Measurements from ENCODE around the gene PRSS33.

Gene PRSS33

GRCh38 chr16:2825049-2825742 lies 37.8 kb upstream of the PRSS33 start:
- no peaks in the 10 kb centered on the region for H3K4me1 Mint-ChIP-seq
- H3K27ac Mint-ChIP-seq = no peak overlapping the region
- H3K9me3 Mint-ChIP-seq = no peaks in the 10 kb centered on the region
- no peaks in the 10 kb centered on the region for H3K36me3 Mint-ChIP-seq
- H3K4me3 Mint-ChIP-seq = no peak overlapping the region
- no peaks in the 10 kb centered on the region for H3K27me3 Mint-ChIP-seq

- no peak overlapping the region for H3K27ac Mint-ChIP-seq
- H3K36me3 Mint-ChIP-seq = no peaks in the 10 kb centered on the region
- no peak overlapping the region for H3K4me3 Mint-ChIP-seq
- no peaks in the 10 kb centered on the region for H3K9me3 Mint-ChIP-seq
- H3K4me1 Mint-ChIP-seq = no peaks in the 10 kb centered on the region
- no peaks in the 10 kb centered on the region for H3K27me3 Mint-ChIP-seq
These were observed 37.3 kb upstream of the PRSS33 start for GRCh38 chr16:2824626-2825025.

DNA sequence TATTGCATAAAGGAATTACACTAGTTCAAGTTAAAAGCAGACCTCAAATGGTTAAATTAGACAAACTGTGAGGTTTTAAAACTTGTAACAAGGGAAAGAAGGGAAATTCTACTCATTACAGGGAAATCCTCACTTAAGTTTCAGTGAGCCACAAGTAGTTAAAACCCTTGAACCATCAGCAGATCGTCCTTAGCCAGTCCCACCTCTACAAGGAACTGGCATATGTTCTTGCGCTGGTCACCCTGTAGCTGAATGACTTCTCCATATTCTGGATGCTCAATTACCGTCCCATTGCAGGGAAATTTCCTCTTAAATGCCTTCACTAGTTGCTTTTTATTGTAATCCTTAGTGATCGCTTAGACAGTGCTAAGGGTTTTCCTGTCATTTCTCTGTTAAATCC lies 35.1 kb upstream of the PRSS33 start:
- Mint-ChIP-seq H3K4me1 (no peaks in the 10 kb centered on the region), H3K27me3 (no peaks in the 10 kb centered on the region), H3K9me3 (no peaks in the 10 kb centered on the region), H3K36me3 (no peaks in the 10 kb centered on the region), H3K27ac (no peak overlapping the region), H3K4me3 (no peak overlapping the region)

GRCh38 chr16:2822158-2822495 lies 34.8 kb upstream of the PRSS33 start:
- H3K4me1 Mint-ChIP-seq = no peaks in the 10 kb centered on the region
- no peaks in the 10 kb centered on the region for H3K27me3 Mint-ChIP-seq
- H3K4me3 Mint-ChIP-seq = no peak overlapping the region
- H3K27ac Mint-ChIP-seq = no peak overlapping the region
- no peaks in the 10 kb centered on the region for H3K36me3 Mint-ChIP-seq
- H3K9me3 Mint-ChIP-seq = no peaks in the 10 kb centered on the region

DNA sequence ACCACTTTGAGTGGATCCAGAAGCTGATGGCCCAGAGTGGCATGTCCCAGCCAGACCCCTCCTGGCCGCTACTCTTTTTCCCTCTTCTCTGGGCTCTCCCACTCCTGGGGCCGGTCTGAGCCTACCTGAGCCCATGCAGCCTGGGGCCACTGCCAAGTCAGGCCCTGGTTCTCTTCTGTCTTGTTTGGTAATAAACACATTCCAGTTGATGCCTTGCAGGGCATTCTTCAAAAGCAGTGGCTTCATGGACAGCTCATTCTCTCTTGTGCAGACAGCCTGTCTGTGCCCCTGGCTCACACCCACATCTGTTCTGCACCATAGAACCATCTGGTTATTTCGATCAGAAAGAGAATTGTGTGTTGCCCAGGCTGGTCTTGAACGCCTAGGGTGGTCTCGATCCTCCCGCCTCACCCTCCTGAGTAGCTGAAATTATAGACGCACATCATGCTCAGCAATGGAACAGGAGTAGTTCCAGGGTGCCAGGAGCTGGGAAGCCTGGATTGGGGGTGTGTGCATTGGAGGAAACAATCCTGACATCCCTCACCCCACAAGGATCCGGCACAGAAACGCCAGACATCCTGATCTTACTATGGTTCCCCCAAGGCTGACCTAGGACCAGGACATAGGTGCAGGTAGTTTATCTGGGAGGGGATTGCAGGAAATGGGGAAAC lies 34.3 kb upstream of the PRSS33 start:
- H3K9me3 Mint-ChIP-seq = no peaks in the 10 kb centered on the region
- no peaks in the 10 kb centered on the region for H3K27me3 Mint-ChIP-seq
- H3K27ac Mint-ChIP-seq = no peak overlapping the region
- no peaks in the 10 kb centered on the region for H3K4me1 Mint-ChIP-seq
- no peak overlapping the region for H3K4me3 Mint-ChIP-seq
- no peaks in the 10 kb centered on the region for H3K36me3 Mint-ChIP-seq

GRCh38 chr16:2820836-2821486 lies 33.6 kb upstream of the PRSS33 start:
- no peaks in the 10 kb centered on the region for H3K27me3 Mint-ChIP-seq
- H3K36me3 Mint-ChIP-seq = no peaks in the 10 kb centered on the region
- H3K4me1 Mint-ChIP-seq = no peaks in the 10 kb centered on the region
- no peaks in the 10 kb centered on the region for H3K9me3 Mint-ChIP-seq
- no peak overlapping the region for H3K27ac Mint-ChIP-seq
- no peak overlapping the region for H3K4me3 Mint-ChIP-seq

- Mint-ChIP-seq H3K4me3 (no peak overlapping the region), H3K36me3 (no peaks in the 10 kb centered on the region), H3K27me3 (no peaks in the 10 kb centered on the region), H3K4me1 (no peaks in the 10 kb centered on the region), H3K9me3 (no peaks in the 10 kb centered on the region), H3K27ac (no peak overlapping the region)
These were observed 32.8 kb upstream of the PRSS33 start for GRCh38 chr16:2819939-2820835.

GRCh38 chr16:2819179-2819938 lies 32.0 kb upstream of the PRSS33 start:
- Mint-ChIP-seq H3K4me1 (no peaks in the 10 kb centered on the region), H3K27me3 (no peaks in the 10 kb centered on the region), H3K9me3 (no peaks in the 10 kb centered on the region), H3K4me3 (no peak overlapping the region), H3K27ac (peak overlapping the region; percentile 30), H3K36me3 (no peaks in the 10 kb centered on the region)

DNA sequence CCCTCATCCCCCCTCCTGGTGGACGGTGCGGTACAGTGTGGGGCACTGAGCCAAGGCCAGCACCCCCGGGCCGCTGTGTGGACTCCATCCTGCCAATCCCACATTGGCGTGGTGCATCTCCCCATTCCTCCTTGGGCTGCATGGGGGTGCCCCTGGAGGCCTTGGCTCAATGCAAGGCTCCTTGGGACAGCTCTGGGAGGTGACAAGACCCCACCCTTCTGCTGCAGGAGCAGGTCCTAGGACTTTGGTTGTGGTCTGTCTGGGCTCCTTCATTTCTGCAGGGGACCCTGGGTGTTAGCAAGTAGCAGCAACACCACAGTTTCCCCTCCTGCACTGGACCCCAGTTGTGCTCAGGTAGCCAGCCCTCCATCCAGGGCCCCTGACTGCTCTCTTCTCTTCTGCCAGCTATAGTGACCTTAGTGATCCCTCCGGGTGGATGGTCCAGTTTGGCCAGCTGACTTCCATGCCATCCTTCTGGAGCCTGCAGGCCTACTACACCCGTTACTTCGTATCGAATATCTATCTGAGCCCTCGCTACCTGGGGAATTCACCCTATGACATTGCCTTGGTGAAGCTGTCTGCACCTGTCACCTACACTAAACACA lies 31.0 kb upstream of the PRSS33 start:
- H3K4me3 Mint-ChIP-seq = no peak overlapping the region
- no peak overlapping the region for H3K27ac Mint-ChIP-seq
- no peaks in the 10 kb centered on the region for H3K4me1 Mint-ChIP-seq
- no peaks in the 10 kb centered on the region for H3K9me3 Mint-ChIP-seq
- H3K27me3 Mint-ChIP-seq = no peaks in the 10 kb centered on the region
- H3K36me3 Mint-ChIP-seq = no peaks in the 10 kb centered on the region

GRCh38 chr16:2817340-2818271 lies 30.2 kb upstream of the PRSS33 start:
- Mint-ChIP-seq H3K36me3 (no peaks in the 10 kb centered on the region), H3K4me3 (peak overlapping the region; percentile 30), H3K27ac (no peak overlapping the region), H3K27me3 (no peaks in the 10 kb centered on the region), H3K4me1 (no peaks in the 10 kb centered on the region), H3K9me3 (no peaks in the 10 kb centered on the region)

GRCh38 chr16:2816751-2817339 lies 29.5 kb upstream of the PRSS33 start, which contains the start of gene PRSS21:
TSS of gene PRSS21 (plus strand) at chr16:2817237. CDS start at chr16:2817269, 32 bp downstream.
- peak within 1 kb of the TSS; percentile 30 for H3K4me3 Mint-ChIP-seq
- H3K27ac Mint-ChIP-seq = no peak within 1 kb of the TSS

GRCh38 chr16:2815299-2815771 lies 28.0 kb upstream of the PRSS33 start:
- Mint-ChIP-seq H3K4me3 (no peak overlapping the region), H3K9me3 (no peaks in the 10 kb centered on the region), H3K27me3 (no peaks in the 10 kb centered on the region), H3K4me1 (no peaks in the 10 kb centered on the region), H3K36me3 (no peaks in the 10 kb centered on the region), H3K27ac (no peak overlapping the region)

More at GRCh38 chr16:2816751-2817339, 29.5 kb upstream of the PRSS33 start, which contains the start of gene PRSS21:
- no peaks in the 10 kb centered on the region for H3K9me3 Mint-ChIP-seq
- no peaks in the 10 kb centered on the region for H3K36me3 Mint-ChIP-seq
- H3K27me3 Mint-ChIP-seq = no peaks in the 10 kb centered on the region
- no peaks in the 10 kb centered on the region for H3K4me1 Mint-ChIP-seq

DNA sequence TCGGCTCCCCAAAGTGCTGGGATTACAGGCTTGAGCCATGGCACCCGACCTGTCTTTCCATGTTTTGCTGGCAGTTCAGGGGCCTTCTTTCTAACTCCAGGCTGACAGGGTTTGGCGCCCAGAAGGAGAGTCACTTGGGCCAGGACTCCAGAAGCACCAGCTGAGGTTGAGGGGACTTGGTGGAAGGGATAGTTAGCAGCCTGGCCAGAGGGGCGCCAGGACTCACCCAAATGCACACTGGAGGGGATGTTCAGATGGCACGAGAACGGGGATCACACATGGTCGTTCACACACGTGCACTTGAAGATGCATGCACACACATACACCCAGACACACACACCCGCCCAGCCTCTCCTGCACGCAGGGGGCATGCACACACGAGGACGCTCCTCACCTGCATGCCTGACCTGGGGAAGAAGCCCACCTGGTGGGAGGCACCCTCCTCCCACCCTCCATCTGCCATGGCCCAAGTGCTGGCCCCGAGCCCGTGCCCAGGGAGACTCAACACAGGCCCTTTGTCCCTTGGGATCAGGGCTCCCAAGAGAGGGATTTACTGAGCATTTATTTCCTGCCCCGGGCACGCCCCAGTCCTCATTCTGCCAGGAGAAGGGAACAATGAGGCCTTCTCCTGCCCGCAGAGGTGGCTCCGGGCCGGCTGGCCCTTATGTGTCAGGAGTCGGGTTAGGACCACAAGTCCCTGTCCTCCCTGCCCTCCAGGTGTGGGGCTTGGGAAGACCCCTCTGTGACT lies 27.4 kb upstream of the PRSS33 start:
- no peaks in the 10 kb centered on the region for H3K4me1 Mint-ChIP-seq
- no peak overlapping the region for H3K4me3 Mint-ChIP-seq
- H3K9me3 Mint-ChIP-seq = no peaks in the 10 kb centered on the region
- peaks cover under 1% of the 10 kb centered on the region for H3K27me3 Mint-ChIP-seq
- no peak overlapping the region for H3K27ac Mint-ChIP-seq
- H3K36me3 Mint-ChIP-seq = no peaks in the 10 kb centered on the region
